Retinal pigment epithelial cell (primary cell): ENCODE data around the gene GREM1.

Experiments used
- DNase-seq: peaks from one replicate; pipeline ENCODE4 v3.0.0-alpha.2; 2010; ENCODE audit warnings: low read depth
- H3K4me3 ChIP-seq: 2 replicates; pipeline ENCODE4 v1.5.1; 2011; ENCODE audit warnings: mild to moderate bottlenecking, low read length, control low read depth, moderate library complexity
- CTCF ChIP-seq: conservative IDR thresholded peaks from 2 replicates; pipeline ENCODE4 v1.5.1; 2011; ENCODE audit warnings: low read depth, low read length, control low read depth, inconsistent platforms

GREM1 gene

GRCh38 chr15:32787949-32788348 lies 70.1 kb downstream of the GREM1 start:
- TF ChIP-seq CTCF, result no peak
- no peak overlapping the region for H3K4me3 ChIP-seq
- no peak for DNase-seq

GRCh38 chr15:32790352-32790999 lies 72.7 kb downstream of the GREM1 start:
- no peak overlapping the region for H3K4me3 ChIP-seq
- DNase-seq, result no peak
- no peak for TF ChIP-seq CTCF

- DNase-seq, result no peak
- no peak overlapping the region for H3K4me3 ChIP-seq
- no peak for TF ChIP-seq CTCF
These were observed 74.6 kb downstream of the GREM1 start for GRCh38 chr15:32792436-32792835.
